ENCODE results near the gene XRN2. TPM values are rescaled to one million over a fixed set of nuclear protein-coding genes. Genes with fewer than 3 reads are reported as not detected.
"Not testable (repeated sequence)": the region's sequence is repeated elsewhere in the genome, so short reads cannot be mapped to it uniquely, and the experiment has no call there.

XRN2 gene
- total RNA-seq, 1 experiment from 2014 or later: 137 TPM

DNA sequence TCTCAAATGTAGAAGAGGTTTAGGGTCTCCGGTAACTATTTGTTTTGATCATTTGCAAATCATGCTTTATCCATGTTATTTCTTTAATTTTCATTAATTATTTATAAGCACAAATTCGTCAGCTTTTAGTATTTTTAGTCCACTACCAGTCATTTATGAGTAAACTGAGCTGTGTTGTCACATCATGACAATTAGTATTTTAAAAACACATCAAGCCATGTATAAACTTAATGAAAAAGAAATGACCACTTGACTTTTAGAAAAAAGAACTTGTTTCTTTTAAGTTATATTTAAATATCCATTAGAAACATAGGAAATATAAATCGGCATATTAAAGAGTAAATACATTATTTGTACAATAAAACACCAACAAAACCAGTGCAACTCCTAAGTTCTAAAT is 91.4 kb downstream of the XRN2 start:
- DNase-seq: no peak
- H3K27me3 ChIP-seq (ENCODE audit: control insufficient read depth, insufficient read depth, low read length): peaks cover 91% of the 10 kb centered on the region
- no peaks in the 10 kb centered on the region for H3K36me3 ChIP-seq (replicated peaks; ENCODE audit: control insufficient read depth, insufficient read depth, low read length)
- H3K4me3 ChIP-seq (ENCODE audit: insufficient read depth, low read depth, low read length): no peak overlapping the region

DNA sequence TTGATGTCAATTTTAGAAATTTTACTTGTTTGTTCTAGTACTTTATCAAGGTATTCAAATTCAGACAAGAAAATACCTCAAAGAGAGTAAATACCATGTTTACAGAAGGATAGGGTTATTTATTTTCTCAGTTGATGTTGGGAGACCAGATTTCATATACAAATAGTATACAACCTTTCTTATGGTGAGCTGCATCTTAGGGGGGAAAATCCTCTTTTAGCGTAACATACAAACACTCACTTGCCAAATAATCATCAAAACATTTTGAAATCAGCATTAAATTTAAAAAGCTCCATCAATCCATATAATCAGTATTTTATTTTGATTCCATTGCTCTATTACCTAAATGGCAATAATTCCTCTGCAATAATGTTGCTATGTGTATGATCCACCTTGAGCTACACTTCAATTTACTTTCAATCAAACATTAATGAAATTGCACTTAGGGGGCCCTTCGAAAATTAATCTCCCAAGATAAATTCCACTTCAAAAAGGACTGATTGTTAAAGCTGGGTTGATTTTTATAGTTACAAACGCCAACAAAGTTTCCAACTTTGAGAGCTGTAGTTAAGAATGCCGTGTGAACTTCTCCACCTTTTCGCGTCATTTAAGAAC is 92.0 kb downstream of the XRN2 start:
- H3K36me3 ChIP-seq (replicated peaks; ENCODE audit: control insufficient read depth, insufficient read depth, low read length): no peaks in the 10 kb centered on the region
- no peak overlapping the region for H3K4me3 ChIP-seq (ENCODE audit: insufficient read depth, low read depth, low read length)
- no peak for DNase-seq
- peaks cover 97% of the 10 kb centered on the region for H3K27me3 ChIP-seq (ENCODE audit: control insufficient read depth, insufficient read depth, low read length)

DNA sequence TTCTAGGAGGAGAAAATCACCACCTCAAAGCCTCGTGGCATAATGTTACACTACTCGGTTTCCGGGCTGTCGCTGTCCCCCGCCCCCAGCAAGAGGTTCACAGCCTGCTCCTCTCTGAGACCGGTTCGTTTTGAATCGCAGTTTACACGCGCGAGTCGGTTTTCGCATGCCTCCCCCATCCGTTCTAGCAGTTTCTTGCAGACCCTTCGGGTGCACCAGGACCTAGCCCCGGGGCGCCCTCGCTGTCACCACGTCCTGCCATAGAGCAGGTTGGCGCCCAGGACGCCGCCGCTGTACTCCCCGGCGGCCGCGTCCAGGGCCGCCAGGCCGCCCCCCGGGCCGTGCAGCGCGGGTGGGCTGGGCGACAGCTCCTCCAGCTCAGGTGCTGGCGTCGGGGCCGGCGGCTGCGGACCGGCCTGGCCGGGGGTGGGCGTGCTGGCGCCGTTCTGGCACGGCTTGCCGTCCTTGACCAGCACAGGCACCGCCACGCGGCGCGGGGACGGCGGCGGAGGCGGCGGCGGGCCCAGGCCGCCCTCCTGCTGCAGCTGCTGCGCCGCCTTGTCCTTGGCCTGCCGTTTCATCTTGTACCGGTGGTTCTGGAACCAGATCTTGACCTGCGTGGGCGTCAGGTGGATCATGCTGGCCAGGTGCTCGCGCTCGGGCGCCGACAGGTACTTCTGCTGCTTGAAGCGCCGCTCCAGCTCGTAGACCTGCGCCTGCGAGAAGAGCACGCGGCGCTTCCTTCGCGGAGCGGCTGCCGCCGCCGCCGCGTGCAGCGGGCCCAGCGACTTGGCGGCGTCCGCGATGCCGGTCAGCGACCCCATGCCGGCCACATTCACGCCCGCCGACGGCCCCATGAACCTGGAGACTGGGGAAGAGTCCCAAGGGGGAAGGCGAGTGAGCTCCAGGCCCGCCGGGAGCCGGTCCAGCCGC is 92.8 kb downstream of the XRN2 start:
- Histone ChIP-seq H3K27me3 (ENCODE audit: control insufficient read depth, insufficient read depth, low read length) (peaks cover 98% of the 10 kb centered on the region), H3K4me3 (ENCODE audit: insufficient read depth, low read depth, low read length) (peak overlapping the region; percentile 20; the same call in 1 of the 2 replicates), H3K36me3 (replicated peaks; ENCODE audit: control insufficient read depth, insufficient read depth, low read length) (no peaks in the 10 kb centered on the region)
- DNase-seq: peak; percentile 75

DNA sequence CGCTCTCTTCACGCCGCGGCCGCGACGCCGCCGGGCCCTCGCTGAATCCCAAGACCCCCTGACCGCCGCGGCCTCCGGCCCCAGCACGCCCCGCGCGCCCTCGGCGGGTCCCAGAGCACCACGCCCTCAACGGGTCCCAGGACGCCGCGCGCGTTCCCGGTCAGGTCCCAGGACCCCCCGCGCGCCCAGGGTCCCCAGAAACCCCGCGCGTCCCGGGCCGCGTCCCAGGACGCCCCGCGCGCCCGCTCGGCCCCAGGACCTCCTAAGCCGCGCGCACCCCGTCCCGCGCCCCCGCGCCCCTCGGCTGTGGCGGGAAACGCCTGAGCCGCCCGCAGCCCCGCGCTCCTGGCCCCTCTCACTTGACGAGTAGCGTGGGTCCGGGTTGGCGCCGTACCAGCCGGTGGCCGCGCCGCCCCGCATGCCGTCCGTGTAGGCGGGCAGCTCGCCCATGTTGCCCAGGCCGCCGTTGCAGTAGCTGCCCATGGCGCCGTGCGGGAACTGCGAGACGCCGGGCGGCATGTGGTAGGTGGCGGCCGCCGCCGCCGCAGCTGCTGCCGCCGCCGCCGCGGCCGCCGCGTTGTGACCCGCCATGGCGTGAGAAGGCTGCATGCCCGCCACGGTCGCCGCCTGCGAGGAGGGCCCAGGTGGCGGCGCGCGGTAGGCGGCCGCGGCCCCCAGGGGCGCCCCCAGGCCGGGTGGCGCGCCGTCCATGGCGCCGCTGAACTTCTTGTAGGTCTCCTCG is 93.6 kb downstream of the XRN2 start:
- Histone ChIP-seq H3K27me3 (ENCODE audit: control insufficient read depth, insufficient read depth, low read length) (peaks cover 94% of the 10 kb centered on the region), H3K4me3 (ENCODE audit: insufficient read depth, low read depth, low read length) (peak overlapping the region; percentile 25; the same call in 1 of the 2 replicates), H3K36me3 (replicated peaks; ENCODE audit: control insufficient read depth, insufficient read depth, low read length) (no peaks in the 10 kb centered on the region)
- peak; percentile 70 for DNase-seq

DNA sequence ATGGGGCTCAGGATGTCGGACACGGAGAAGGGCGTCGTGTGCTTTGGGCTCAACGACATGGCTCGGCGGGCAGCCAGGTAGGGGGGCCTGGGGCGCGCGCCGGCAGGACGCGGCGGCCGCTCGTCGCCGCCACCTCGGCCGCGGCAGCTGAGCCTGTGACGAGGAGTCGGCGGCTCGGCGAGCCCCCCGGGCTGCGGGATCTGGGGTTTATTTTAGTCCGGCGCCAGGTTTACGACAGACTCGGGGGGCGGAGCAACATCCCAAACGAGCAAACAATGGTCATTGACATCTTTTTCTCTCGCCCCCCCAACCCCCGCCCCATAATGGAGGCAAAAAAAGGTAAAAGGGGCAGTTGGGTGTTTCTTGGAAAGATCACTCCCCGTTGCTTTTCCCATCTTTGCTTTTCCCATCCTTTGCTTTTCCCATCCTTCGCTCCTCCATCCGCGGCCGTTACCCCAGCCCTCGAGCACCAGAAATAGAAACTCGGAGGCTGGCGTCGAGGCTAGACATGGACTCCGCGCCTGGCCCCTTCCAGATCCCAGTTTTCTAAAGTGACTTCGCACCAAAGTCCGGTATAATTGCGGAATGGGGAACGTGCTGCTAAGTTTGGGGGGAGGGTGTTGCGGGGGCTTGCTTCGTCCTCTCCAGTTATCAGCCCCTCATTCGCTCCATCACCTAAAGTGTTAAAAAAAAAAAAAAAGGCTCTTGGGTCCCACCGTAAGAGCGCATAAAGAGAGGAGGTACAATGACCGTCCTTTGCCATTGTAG is 94.4 kb downstream of the XRN2 start, which contains the start of gene NKX2-4:
Gene NKX2-4 (minus strand): TSS at position 186 of the 768 bp plus-strand sequence. CDS start 127 bp downstream, at position 59.
- H3K27me3 ChIP-seq (ENCODE audit: control insufficient read depth, insufficient read depth, low read length): peaks cover 92% of the 10 kb centered on the region
- peak within 1 kb of the TSS; percentile 25; the same call in 1 of the 2 replicates for H3K4me3 ChIP-seq (ENCODE audit: insufficient read depth, low read depth, low read length)

DNA sequence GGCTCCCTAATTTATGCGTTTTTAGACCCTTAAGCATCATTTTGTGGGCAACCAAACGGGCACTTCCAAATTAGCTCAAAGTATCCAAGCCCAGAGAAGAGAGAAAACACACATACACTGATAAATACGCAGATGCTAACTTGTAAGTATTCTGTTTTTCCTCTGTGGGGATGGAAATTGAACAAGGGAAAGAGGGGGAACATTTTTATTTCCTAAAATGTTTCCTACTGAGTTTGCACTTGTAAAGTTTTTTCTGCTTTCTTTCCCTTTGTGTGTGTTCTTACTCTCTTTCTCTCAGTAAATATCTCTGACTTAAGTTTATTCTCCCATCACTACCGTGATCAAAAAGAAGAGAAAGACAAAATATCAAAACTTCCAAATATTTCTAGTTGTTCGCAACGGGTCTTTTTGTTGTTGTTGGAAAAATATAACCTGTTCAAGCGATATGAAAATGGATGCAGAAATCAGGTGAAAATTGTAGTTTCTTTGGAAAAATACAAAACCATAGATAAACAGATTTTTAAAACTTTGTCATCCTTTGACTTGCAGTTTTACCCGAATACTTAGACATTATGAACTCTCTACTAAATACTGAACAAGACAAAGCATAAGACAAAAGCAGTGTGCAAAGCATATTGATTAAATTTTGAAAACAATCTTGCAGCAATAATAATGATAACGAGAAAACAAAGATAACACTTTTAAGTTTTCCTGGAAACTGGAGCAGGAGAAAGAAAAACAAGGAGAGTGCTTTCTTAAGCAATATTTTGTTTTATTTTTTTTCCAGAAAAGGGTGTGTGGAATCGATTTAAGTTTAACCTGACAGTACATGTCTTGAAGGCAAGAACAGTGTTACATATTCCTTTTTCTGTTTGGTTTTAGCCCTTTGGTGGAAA is 95.2 kb downstream of the XRN2 start:
- Histone ChIP-seq H3K4me3 (ENCODE audit: insufficient read depth, low read depth, low read length) (no peak overlapping the region), H3K27me3 (ENCODE audit: control insufficient read depth, insufficient read depth, low read length) (peaks cover 87% of the 10 kb centered on the region), H3K36me3 (replicated peaks; ENCODE audit: control insufficient read depth, insufficient read depth, low read length) (no peaks in the 10 kb centered on the region)
- DNase-seq: no peak

More for the DNA sequence above, 94.4 kb downstream of the XRN2 start, which contains the start of gene NKX2-4:
- H3K36me3 ChIP-seq (replicated peaks; ENCODE audit: control insufficient read depth, insufficient read depth, low read length): no peaks in the 10 kb centered on the region
- peak; percentile 70 for DNase-seq

DNA sequence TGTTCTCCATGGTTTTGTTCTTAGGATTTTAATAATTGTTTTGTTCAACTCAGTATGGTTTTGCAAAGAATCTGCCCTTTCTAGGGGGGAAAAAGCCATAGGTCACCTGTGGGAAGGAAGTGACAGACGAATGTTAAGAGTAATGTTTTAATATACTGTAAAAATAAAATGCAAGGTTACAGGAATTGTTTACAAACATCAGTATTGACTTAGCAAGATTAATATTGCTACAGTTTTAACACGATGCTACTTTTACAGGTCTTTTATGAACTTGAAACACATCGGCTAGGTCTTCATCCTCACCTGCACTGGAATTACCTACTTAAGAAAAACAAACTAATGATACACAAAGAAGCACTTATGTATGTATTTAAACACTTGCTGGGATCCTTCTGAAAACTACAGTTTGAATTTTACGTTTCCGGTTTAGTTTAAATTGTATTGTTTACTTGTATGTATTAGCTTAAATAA is 95.9 kb downstream of the XRN2 start:
- Histone ChIP-seq H3K27me3 (ENCODE audit: control insufficient read depth, insufficient read depth, low read length) (peaks cover 80% of the 10 kb centered on the region), H3K36me3 (replicated peaks; ENCODE audit: control insufficient read depth, insufficient read depth, low read length) (no peaks in the 10 kb centered on the region), H3K4me3 (ENCODE audit: insufficient read depth, low read depth, low read length) (no peak overlapping the region)
- DNase-seq: no peak

DNA sequence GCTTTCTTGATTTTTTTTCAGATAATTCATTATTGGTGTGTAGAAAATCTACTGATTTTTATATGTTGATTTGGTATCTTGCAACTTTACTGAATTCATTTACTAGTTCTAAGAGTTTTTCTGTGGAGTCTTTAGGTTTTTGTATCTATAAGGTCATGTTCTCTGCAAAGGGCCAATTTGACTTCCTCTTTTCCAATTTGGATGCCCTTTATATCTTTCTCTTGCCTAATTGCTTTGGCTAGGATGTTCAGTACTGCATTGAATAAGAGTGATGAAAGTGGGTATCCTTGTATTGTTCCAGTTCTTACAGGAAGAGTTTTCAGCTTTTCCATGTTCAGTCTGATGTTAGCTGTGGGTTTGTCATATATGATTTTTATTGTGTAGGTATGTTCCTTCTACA is 108.6 kb downstream of the XRN2 start:
- no peaks in the 10 kb centered on the region for H3K27me3 ChIP-seq (ENCODE audit: control insufficient read depth, insufficient read depth, low read length)
- DNase-seq: no peak
- H3K4me3 ChIP-seq (ENCODE audit: insufficient read depth, low read depth, low read length): no peak overlapping the region
- no peaks in the 10 kb centered on the region for H3K36me3 ChIP-seq (replicated peaks; ENCODE audit: control insufficient read depth, insufficient read depth, low read length)

DNA sequence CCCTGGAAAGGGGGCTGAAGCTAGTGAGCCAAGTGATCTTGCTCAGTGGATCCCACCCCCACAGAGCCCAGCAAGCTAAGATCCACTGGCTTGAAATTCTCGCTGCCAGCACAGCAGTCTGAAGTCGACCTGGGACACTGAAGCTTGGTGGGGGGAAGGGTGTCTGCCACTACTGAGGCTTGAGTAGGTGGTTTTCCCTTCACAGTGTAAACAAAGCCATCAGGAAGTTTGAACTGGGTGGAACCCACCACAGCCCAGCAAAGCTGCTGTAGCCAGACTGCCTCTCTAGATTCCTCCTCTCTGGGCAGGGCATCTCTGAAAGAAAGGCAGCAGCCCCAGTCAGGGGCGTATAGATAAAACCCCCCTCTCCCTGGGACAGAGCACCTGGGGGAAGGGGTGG is 110.9 kb downstream of the XRN2 start:
- not testable (repeated sequence) for DNase-seq; H3K36me3 ChIP-seq (replicated peaks; ENCODE audit: control insufficient read depth, insufficient read depth, low read length); H3K4me3 ChIP-seq (ENCODE audit: insufficient read depth, low read depth, low read length); H3K27me3 ChIP-seq (ENCODE audit: control insufficient read depth, insufficient read depth, low read length)

DNA sequence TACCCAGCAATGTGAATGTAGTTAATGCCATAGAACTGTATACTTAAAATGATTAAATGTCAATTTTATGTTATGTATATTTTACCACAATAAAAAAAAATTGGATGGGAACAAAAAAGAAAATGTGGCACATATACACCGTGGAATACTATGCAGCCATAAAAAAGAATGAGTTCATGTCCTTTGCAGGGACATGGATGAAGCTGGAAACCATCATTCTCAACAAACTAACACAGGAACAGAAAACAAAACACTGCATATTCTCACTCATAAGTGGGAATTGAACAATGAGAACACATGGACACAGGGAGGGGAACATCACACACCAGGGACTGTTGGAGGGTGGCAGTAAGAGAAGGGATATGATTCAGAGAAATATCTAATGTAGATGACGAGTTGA is 116.0 kb downstream of the XRN2 start:
- H3K27me3 ChIP-seq (ENCODE audit: control insufficient read depth, insufficient read depth, low read length); H3K36me3 ChIP-seq (replicated peaks; ENCODE audit: control insufficient read depth, insufficient read depth, low read length); H3K4me3 ChIP-seq (ENCODE audit: insufficient read depth, low read depth, low read length); DNase-seq: not testable (repeated sequence)

DNA sequence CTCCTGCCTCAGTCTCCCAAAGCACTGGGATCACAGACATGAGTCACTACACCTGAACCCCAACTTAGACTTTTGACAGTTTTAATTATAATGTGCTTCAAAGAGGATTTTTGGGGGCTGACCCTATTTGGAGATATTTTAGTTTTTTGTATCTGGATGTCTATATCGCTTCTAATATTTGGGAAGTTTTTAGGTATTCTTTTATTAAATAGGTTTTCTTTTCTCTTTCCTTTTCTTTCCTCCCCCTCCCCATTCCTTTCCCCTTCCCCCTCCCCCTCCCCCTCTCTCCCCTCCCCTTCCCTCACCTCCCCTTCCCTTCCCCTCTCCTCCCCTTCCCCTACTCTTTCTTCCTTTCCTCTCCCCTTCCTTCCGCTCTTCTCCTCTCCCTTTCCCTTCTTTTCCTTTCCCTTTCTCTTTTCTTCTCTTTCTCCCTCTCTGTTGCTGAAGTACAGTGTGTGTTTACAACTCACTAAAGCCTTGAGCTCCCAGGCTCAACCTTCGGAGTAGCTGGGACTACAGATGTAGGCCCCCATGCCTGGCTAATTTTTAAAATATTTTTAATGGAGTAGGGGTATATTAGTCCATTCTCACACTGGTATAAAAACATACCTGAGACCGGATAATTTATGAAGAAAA is 118.6 kb downstream of the XRN2 start:
- no peak overlapping the region for H3K4me3 ChIP-seq (ENCODE audit: insufficient read depth, low read depth, low read length)
- no peak for DNase-seq
- H3K27me3 ChIP-seq (ENCODE audit: control insufficient read depth, insufficient read depth, low read length): no peaks in the 10 kb centered on the region
- H3K36me3 ChIP-seq (replicated peaks; ENCODE audit: control insufficient read depth, insufficient read depth, low read length): no peaks in the 10 kb centered on the region

DNA sequence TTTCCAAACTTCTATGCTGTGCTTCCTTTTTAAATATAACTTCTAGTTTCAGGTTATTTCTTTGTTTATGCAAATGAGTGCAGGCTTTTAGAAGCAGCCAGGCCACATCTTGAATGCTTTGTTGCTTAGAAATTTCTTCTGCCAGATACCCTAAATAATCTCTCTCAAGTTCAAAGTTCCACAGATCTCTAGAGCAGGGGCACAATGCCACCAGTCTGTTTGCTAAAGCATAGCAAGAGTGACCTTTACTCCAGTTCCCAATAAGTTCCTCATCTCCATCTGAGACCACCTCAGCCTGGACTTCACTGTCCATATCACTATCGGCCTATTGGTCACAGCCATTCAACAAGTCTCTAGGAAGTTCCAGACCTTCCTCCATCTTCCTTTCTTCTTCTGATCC is 120.6 kb downstream of the XRN2 start:
- not testable (repeated sequence) for H3K36me3 ChIP-seq (replicated peaks; ENCODE audit: control insufficient read depth, insufficient read depth, low read length); H3K27me3 ChIP-seq (ENCODE audit: control insufficient read depth, insufficient read depth, low read length); H3K4me3 ChIP-seq (ENCODE audit: insufficient read depth, low read depth, low read length); DNase-seq

DNA sequence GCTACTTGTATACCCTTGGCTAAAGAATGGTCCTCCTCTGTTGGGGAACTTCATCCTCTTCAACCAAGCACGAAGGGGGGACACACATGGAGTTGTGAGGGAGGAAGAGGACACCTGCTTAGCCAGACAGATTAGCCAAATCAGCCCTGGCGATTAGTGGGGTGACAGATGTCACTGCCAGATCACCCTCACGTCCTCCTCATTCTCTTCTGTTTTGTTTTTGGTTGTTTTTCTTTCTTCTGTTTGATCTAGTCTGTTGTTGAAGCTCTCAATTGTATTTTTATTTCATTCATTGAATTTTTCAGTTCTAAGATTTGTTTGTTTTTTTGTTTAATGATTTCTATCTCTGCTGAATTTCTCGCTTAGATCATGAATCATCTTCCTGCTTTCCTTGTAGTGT is 121.7 kb downstream of the XRN2 start:
- Histone ChIP-seq H3K4me3 (ENCODE audit: insufficient read depth, low read depth, low read length) (no peak overlapping the region), H3K27me3 (ENCODE audit: control insufficient read depth, insufficient read depth, low read length) (no peaks in the 10 kb centered on the region), H3K36me3 (replicated peaks; ENCODE audit: control insufficient read depth, insufficient read depth, low read length) (no peaks in the 10 kb centered on the region)
- DNase-seq: no peak

Measured in H7 (cell line).